HG03103 (cell line): ENCODE measurements around the gene ABL2.
"Not testable (repeated sequence)": the region's sequence is repeated elsewhere in the genome, so short reads cannot be mapped to it uniquely, and the experiment has no call there.

Experiments
- ATAC-seq: cut with Tn5 transposase; IDR thresholded peaks from one replicate; pipeline ENCODE4 v1.9.1; 2021; ENCODE audit warnings: low read depth; ENCODE audit not compliant: unreplicated experiment

Gene ABL2

DNA sequence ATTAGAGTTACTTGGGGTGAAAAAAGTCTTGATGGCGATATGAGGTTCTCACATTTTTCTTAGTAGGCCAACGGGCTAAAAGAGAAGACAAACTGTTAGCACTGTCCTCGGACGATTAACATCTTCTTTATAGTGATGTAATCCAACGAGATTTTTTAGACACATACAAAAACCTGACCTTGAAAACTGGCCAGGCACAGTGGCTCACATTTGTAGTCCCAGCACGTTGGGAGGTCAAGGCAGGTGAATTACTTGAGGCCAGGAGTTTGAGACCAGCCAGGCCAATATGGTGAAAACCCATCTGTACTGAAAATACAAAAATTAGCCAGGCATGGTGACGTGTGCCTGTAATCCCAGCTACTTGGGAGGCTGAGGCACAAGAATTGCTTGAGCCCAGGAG is 8.4 kb downstream of the ABL2 start:
- ATAC-seq, result not testable (repeated sequence)

GRCh38 chr1:179217943-179218507 is 11.5 kb downstream of the ABL2 start:
- ATAC-seq, result no peak

- not testable (repeated sequence) for ATAC-seq
These were observed 16.2 kb downstream of the ABL2 start for GRCh38 chr1:179213317-179213716.

- ATAC-seq, result no peak
These were observed 20.6 kb downstream of the ABL2 start for GRCh38 chr1:179208681-179209477.

DNA sequence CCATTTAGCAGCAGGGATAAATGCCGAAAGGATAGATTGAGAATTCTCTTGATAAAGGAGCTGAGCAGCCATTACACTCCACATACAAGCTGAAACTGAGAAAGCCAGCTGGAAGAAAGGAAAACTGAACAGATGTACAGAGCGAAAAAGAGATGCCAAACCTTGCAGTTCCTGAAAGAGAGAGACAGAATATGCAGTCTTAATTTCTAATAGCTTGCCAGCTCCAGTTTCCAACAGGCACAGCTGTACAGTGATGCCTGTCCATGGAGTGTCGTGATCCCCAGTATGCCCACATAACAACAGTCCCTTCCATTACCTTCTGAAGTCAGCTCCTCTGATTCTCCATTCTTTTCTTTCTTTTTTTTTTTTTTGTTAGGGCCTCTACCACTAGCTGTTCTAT is 22.7 kb downstream of the ABL2 start:
- no peak for ATAC-seq

DNA sequence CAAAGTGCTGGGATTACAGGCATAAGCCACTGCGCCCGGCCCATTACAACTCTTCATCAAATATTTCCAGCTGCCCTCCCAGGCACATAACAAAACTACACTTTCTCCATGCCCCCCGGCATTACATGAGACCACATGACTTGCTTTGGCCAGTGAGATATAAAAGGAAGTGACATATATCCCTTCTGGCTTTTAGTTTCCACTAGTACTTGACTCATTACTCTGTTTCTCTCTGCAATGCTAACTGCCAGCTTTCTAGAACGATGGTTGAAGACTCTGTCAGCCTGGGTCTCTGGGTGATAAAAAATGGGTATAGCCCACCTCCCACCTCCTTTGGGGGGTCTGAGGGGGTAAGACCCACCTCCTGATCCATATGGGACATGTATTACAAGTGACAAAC is 24.2 kb downstream of the ABL2 start:
- no peak for ATAC-seq

DNA sequence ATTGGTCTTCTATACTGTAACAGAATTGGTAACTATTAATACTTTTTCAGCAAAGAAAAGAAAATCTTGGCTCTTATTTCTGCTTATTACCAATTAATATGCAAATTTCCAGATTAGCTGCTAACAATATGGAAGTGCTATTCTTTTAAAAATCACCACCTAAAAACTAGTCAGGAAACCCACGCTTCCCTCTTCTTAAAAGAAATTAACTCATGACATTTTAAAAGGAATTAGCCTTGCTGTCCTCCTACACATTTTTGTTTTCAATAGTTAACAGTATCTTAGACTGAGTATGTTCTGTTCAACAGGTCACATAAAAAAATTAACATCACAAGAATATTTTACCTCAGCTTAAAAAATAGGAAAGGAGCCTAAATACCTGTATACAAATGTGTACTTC is 27.3 kb downstream of the ABL2 start:
- ATAC-seq, result no peak

DNA sequence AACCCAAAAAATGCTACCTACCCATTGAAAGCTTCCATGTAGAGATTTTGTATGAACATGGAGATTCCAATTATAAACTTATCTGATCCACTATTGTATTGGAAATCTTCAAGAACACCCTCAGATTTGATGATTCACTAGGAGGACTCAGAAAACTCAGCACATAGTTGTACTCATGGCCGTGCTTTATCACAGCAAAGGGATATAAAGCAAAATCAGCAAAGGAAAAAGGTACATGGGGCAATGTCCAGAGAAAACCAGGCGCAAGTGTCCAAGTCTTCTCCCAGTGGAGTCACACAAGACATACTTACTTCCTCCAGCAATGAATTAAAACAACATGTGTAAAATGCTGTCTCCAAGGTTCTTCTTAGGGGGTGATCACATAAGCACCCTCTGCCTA is 28.9 kb downstream of the ABL2 start:
- no peak for ATAC-seq

DNA sequence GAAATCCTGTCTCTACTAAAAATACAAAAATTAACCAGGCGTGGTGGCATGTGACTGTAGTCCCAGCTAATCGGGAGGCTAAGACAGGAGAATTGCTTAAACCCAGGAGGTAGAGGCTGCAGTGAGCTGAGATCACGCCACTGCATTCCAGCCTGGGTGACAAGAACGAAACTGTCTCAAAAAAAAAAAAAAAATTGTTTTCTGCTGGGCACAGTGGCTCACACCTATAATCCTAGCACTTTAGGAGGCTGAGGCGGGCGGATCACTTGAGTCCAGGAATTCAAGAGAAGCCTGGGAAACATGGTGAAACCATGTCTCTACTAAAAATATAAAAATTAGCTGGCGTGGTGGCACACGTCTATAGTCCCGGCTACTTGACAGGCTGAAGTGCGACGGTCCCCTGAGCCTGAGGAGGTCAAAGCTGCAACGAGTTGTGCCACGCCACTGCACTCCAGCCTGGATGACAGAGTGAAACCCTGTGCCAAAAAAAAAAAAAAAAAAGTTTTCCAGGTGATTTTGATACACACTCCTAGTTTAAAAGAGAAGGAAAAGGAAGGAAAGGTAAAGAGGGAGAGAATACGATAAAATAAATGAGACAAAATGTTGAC is 31.7 kb downstream of the ABL2 start:
- no peak for ATAC-seq

DNA sequence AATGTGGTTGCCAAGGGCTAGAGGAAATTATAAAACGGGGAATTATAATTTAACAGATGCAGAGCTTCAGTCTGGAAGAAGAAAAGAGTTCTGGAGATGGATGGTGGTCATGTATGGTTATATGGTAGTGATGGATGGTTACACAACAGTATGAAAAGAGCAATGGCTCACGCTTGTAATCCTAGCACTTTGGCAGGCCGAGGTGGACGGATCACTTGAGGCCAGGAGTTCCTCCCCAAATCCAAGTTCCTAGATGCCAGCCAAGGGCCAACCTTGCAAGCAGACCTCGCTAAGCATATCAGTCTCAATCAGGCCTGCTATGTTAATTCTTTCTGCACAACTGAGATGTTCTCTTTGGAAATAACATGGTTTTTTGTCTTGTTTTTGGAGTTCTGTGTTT is 33.6 kb downstream of the ABL2 start:
- not testable (repeated sequence) for ATAC-seq

DNA sequence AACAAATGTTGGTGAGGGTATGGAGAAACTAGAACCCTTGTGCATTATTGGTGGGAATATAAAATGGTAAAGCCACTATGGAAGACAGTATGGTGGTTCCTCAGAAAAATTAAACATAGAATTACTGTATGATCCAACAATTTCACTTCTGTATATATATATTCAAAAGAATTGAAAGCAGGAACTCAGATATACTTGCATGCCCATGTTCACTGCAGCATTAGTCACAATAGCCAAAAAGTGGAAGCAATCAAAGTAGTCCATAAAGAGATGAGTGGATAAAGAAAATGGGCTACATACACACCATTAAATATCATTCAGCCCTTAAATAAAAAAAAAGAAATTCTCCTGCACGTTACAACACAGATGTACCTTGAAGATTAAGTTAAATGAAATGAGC is 34.1 kb downstream of the ABL2 start:
- no peak for ATAC-seq

GRCh38 chr1:179194068-179194537 is 35.4 kb downstream of the ABL2 start:
- ATAC-seq, result no peak

GRCh38 chr1:179190861-179191260 is 38.6 kb downstream of the ABL2 start:
- ATAC-seq, result no peak

DNA sequence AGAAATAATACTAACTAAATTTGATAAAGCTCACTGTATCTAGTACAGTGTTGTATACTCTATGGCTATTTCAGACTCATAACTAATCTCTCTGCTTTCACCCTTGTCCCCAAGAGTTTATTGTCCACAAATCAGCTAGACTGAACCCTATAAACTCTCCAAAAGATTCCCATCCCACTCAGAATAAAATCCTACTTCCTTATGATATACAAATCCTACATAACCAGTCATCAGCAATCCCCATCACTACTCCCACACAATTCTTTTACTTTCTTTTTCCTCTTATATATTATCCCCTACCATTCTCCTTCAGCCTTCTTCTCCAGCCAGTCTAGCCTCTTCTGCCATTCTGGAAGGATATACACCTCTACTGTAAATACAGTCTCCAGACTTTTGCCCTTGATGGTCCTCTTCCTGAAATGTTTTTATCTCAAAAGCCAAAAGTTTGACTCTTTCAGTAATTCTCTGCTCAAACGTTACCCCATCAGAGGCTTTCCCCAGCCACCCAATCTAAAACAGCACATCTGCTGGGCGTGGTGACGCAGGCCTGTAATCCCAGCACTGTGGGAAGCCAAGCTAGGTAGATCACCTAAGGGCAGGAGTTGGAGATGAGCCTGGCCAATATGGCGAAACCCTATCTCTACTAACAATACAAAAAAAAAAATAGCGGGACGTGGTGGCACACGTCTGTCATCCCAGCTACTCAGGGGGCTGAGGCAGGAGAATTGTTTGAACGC is 41.6 kb downstream of the ABL2 start:
- ATAC-seq, result no peak

DNA sequence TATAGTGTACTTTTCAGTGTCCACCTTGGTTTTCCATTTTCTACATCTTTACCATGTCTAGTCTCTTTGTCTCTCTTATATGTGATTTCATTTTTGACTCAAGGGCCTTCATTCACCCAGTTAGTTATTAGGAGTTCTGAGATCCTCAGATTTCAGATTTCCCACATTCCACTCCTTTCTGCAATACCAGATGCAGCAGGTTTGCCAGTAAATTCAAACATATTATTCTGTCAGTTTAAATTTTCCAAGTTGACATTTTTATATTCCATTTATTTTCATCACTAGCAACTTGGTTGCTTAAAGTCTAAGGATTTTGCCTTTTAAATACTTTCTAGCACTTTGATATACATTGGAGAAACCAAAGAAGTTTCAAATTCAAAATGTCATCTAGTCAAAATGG is 42.4 kb downstream of the ABL2 start:
- ATAC-seq, result no peak

GRCh38 chr1:179184403-179184802 is 45.1 kb downstream of the ABL2 start:
- ATAC-seq, result no peak

- no peak for ATAC-seq
These were observed 45.6 kb downstream of the ABL2 start for GRCh38 chr1:179183857-179184256.

GRCh38 chr1:179178950-179179349 is 50.5 kb downstream of the ABL2 start:
- no peak for ATAC-seq

GRCh38 chr1:179178183-179178582 is 51.3 kb downstream of the ABL2 start:
- no peak for ATAC-seq

DNA sequence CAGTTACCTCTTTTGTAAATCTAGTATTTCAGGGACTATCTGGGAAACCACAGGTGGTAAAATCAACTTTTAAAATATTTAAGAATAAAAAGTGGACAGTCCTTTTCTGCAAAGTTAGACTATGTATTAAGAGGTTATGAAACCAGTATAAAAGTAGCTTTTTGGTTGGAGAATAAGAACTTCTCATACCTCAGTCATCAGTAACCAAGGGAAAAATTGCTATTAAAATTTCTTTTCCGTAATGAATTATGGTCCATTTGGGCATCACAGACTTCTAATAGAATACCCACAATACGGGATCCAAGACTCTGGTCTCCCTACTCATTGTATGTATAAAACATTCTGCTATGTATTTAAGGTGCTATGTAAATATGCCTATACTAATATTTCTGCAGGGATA is 51.9 kb downstream of the ABL2 start:
- no peak for ATAC-seq

DNA sequence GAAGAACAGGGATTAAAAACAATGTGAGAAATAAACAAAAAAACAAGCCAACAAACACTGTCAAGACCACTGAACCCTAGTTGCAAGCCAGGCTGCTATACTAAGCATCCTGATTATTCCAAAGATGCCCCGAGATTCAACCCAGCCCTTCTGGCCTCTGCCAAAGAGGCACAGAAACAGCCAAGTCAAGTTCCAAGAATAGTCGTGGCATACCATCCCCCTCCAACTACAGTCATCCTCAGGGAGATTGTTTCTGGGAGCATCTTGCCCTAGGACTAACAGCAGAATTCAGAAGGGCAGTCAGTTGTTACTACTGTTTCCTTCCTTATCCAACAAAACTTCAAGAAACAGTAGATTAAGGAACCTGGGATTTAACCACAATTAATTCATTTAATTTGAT is 52.3 kb downstream of the ABL2 start:
- no peak for ATAC-seq
